Spleen (tissue), 11 donors: ENCODE measurements around the gene RBPJL. TPM values are rescaled to one million over a fixed set of nuclear protein-coding genes. Genes with fewer than 3 reads are reported as not detected.

Source experiments
- DNase-seq: peaks from one replicate; pipeline ENCODE4 v3.0.0-alpha.2; 2020
- H3K27ac ChIP-seq, 8 donors: fragments of 200-600 bp; sonication (generic) in 7 of 8; 1 replicate in 4 of 8; 2 replicates in 4 of 8; pipeline versions ENCODE4 v1.5.0 to v1.8.0; 2016 to 2021; ENCODE audit warnings: inconsistent platforms in 4 of 8, mild to moderate bottlenecking in 4 of 8, moderate library complexity in 1 of 8
- H3K27me3 ChIP-seq, 7 donors: fragments of 200-600 bp; sonication (generic) in 6 of 7; replicated peaks in 1 of 7; 1 replicate in 4 of 7; 2 replicates in 3 of 7; pipeline versions ENCODE4 v1.5.0 to v1.8.0; 2016 to 2021; ENCODE audit warnings: inconsistent platforms in 3 of 7, mild to moderate bottlenecking in 1 of 7
- H3K36me3 ChIP-seq, 6 donors: fragments of 200-600 bp; sonication (generic) in 5 of 6; 1 replicate in 4 of 6; 2 replicates in 2 of 6; pipeline versions ENCODE4 v1.5.0 to v1.8.0; 2016 to 2021; ENCODE audit warnings: inconsistent platforms in 2 of 6
- H3K4me1 ChIP-seq, 6 donors: fragments of 200-600 bp; sonication (generic) in 5 of 6; 1 replicate in 3 of 6; 2 replicates in 3 of 6; pipeline versions ENCODE4 v1.5.0 to v1.8.0; 2016 to 2021; ENCODE audit warnings: inconsistent platforms in 3 of 6
- H3K4me3 ChIP-seq, 8 donors: fragments of 200-600 bp; sonication (generic) in 7 of 8; 1 replicate in 4 of 8; 2 replicates in 4 of 8; pipeline versions ENCODE4 v1.5.0 to v1.8.0; 2016 to 2021; ENCODE audit warnings: inconsistent platforms in 4 of 8, mild to moderate bottlenecking in 4 of 8, moderate library complexity in 2 of 8
- H3K9me3 ChIP-seq, 8 donors: fragments of 200-600 bp; sonication (generic) in 7 of 8; 1 replicate in 4 of 8; 2 replicates in 4 of 8; pipeline versions ENCODE4 v1.5.0 to v1.8.0; 2016 to 2021; ENCODE audit warnings: inconsistent platforms in 4 of 8
- CTCF ChIP-seq, 11 experiments: fragments of 200-600 bp in 7 of 11; fragments of 450-650 bp in 4 of 11; sonication (generic) in 4 of 11; IDR thresholded peaks in 8 of 11; conservative IDR thresholded peaks in 3 of 11; 1 replicate in 7 of 11; 2 replicates in 4 of 11; pipeline versions ENCODE4 v1.4.0 to v1.8.0; 2016 to 2021; ENCODE audit warnings: antibody characterized with exemption in 11 of 11, inconsistent platforms in 4 of 11, mild to moderate bottlenecking in 1 of 11
- POLR2A ChIP-seq, 3 donors: fragments of 450-650 bp; IDR thresholded peaks; one replicate each; pipeline ENCODE4 v1.5.1; 2017; ENCODE audit warnings: antibody characterized with exemption in 3 of 3, mild to moderate bottlenecking in 1 of 3
- POLR2AphosphoS5 ChIP-seq, 3 donors: sonication (generic); formaldehyde crosslinking; IDR thresholded peaks; one replicate each; pipeline ENCODE4 v1.5.1; 2017; ENCODE audit warnings: antibody characterized with exemption in 3 of 3
- WGBS, 5 donors: extraction: QIAGEN DNeasy Blood & Tissue Kit in 3 of 5; methylation state at CpG; one replicate each; pipeline versions ENCODE4 v1.1.5 to v1.1.7; 2013 to 2018; 5-methylcytosine and 5-hydroxymethylcytosine counted together
- intact Hi-C: fragments of 100-400 bp; cut with DNase I; formaldehyde crosslinking; loops from one replicate; pipeline ENCODE4 v1.15.0; 2023; ENCODE audit warnings: low total_unique reads
- polyA plus RNA-seq, 3 donors: library from polyadenylated mRNA; stranded (reverse); fragments of 200-250 nt; gene quantifications; one replicate each; pipeline ENCODE4 v1.2.1, GENCODE V29; 2013
- total RNA-seq, 7 donors: library from RNA; depleted of rRNA in 3 of 7; stranded (reverse); fragments of >200 nt in 3 of 7; fragmentation: NEBNext Ultra II Directional in 4 of 7; extraction: Animal tissue kit (Norgen Biotek cat#: 25700) in 4 of 7; gene quantifications; one replicate each; pipeline versions ENCODE4 v1.1.0 to v1.2.1, GENCODE V29; 2016 to 2021
- donor health status: healthy with polysubstance abuse.
- donor health status: DM: no; HTN: no; CAD: no; lungs with moderate emphysema.
- donor health status: DM: no; HTN: no; CAD: no.
- donor health status: Bipolar disorder and iron deficiency.
- donor health status: healthy.
- donor health status: DM: no; HTN: no; CAD: no.
- donor health status: DM: yes; HTN: yes; CAD: no.

RBPJL gene
- total and polyA plus RNA-seq, 10 donors = 0.05 to 0.09 TPM; not detected in 8

GRCh38 chr20:45282700-45283550 lies 23.7 kb upstream of the RBPJL start:
- no peak overlapping the region for H3K4me3 ChIP-seq
- intact Hi-C loops = no loop called here

GRCh38 chr20:45283551-45284057 lies 23.0 kb upstream of the RBPJL start:
- Histone ChIP-seq H3K4me1 (no peaks in the 10 kb centered on the region), H3K27ac (no peak overlapping the region), H3K9me3 (no peaks in the 10 kb centered on the region), H3K4me3 (no peak overlapping the region), H3K27me3 (peaks cover 0 to 26% (median 0%) of the 10 kb centered on the region in 7 donors), H3K36me3 (no peaks in the 10 kb centered on the region)
- 55 to 65% (median 60%) methylated on average over 4 of the region's 4 CpGs for WGBS, 5 donors
- intact Hi-C loops = no loop called here
- no peak for DNase-seq
- TF ChIP-seq CTCF (IDR thresholded peaks at IDR 0.05 in 8 of 11, conservative IDR thresholded peaks at IDR 0.05 in 3 of 11) (no peak), POLR2AphosphoS5 (IDR thresholded peaks at IDR 0.05) (no peak), POLR2A (IDR thresholded peaks at IDR 0.05) (no peak)

More at GRCh38 chr20:45282700-45283550, 23.7 kb upstream of the RBPJL start:
- Histone ChIP-seq H3K27me3 (peaks cover 0 to 26% (median 0%) of the 10 kb centered on the region in 7 donors), H3K9me3 (no peaks in the 10 kb centered on the region), H3K4me1 (no peaks in the 10 kb centered on the region), H3K27ac (no peak overlapping the region), H3K36me3 (no peaks in the 10 kb centered on the region)
- no peak for TF ChIP-seq POLR2AphosphoS5 (IDR thresholded peaks at IDR 0.05)
- TF ChIP-seq POLR2A (IDR thresholded peaks at IDR 0.05) = no peak
- TF ChIP-seq CTCF (IDR thresholded peaks at IDR 0.05 in 8 of 11, conservative IDR thresholded peaks at IDR 0.05 in 3 of 11) = no peak
- DNase-seq = no peak
- 62 to 79% (median 70%) methylated on average over 7 of the region's 7 CpGs for WGBS, 5 donors

- H3K27me3 ChIP-seq = peaks cover 0 to 26% (median 6%) of the 10 kb centered on the region in 7 donors
- no peak for TF ChIP-seq CTCF (IDR thresholded peaks at IDR 0.05 in 8 of 11, conservative IDR thresholded peaks at IDR 0.05 in 3 of 11)
- TF ChIP-seq POLR2A (IDR thresholded peaks at IDR 0.05) = no peak
- TF ChIP-seq POLR2AphosphoS5 (IDR thresholded peaks at IDR 0.05) = no peak
- no peak overlapping the region for H3K27ac ChIP-seq
- intact Hi-C loops = no loop called here
- WGBS, 5 donors = 73 to 87% (median 82%) methylated on average over 4 of the region's 4 CpGs
- H3K9me3 ChIP-seq = no peaks in the 10 kb centered on the region
- H3K4me1 ChIP-seq = peaks cover 3 to 25% (median 17%) of the 10 kb centered on the region in 6 donors
- no peak for DNase-seq
- H3K4me3 ChIP-seq = no peak overlapping the region
- H3K36me3 ChIP-seq = no peaks in the 10 kb centered on the region
Observed at GRCh38 chr20:45288376-45288775, 18.3 kb upstream of the RBPJL start.

GRCh38 chr20:45288860-45289259 lies 17.8 kb upstream of the RBPJL start:
- H3K27me3 ChIP-seq = peaks cover 0 to 26% (median 8%) of the 10 kb centered on the region in 7 donors
- H3K27ac ChIP-seq = no peak overlapping the region
- H3K36me3 ChIP-seq = no peaks in the 10 kb centered on the region
- TF ChIP-seq POLR2AphosphoS5 (IDR thresholded peaks at IDR 0.05) (no peak), CTCF (IDR thresholded peaks at IDR 0.05 in 8 of 11, conservative IDR thresholded peaks at IDR 0.05 in 3 of 11) (no peak), POLR2A (IDR thresholded peaks at IDR 0.05) (no peak)
- intact Hi-C loops = no loop called here
- no peak for DNase-seq
- no peaks in the 10 kb centered on the region for H3K9me3 ChIP-seq
- H3K4me1 ChIP-seq = peaks cover 6 to 29% (median 22%) of the 10 kb centered on the region in 6 donors
- H3K4me3 ChIP-seq = no peak overlapping the region
- WGBS, 5 donors = 73 to 91% (median 88%) methylated on average over 5 of the region's 5 CpGs
